Islet of Langerhans (tissue), 1 donor: Measurements from ENCODE around the gene GET4.
"Not testable (repeated sequence)": the region's sequence is repeated elsewhere in the genome, so short reads cannot be mapped to it uniquely, and the experiment has no call there.

Source experiments
- FAIRE-seq: peaks from one replicate; lab custom pipeline; 2011; peaks lifted over from hg19 to GRCh38; lab: Jason Lieb, UNC

The GET4 gene

DNA sequence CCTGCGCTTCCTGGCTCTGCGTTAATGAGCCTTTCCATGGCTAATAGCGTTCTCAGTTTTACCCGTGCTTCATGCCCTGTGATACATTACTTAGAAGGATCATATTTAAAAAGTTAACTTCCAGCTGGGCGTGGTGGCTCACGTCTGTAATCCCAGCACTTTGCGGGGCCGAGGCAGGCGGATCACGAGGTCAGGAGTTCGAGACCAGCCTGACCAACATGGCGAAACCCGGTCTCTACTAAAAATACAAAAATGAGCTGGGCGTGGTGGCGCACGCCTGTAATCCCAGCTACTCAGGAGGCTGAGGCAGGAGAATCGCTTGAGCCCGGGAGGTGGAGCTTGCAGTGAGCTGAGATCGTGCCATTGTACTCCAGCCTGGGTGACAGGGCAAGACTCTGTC is 3.7 kb upstream of the GET4 start:
- not testable (repeated sequence) for FAIRE-seq

DNA sequence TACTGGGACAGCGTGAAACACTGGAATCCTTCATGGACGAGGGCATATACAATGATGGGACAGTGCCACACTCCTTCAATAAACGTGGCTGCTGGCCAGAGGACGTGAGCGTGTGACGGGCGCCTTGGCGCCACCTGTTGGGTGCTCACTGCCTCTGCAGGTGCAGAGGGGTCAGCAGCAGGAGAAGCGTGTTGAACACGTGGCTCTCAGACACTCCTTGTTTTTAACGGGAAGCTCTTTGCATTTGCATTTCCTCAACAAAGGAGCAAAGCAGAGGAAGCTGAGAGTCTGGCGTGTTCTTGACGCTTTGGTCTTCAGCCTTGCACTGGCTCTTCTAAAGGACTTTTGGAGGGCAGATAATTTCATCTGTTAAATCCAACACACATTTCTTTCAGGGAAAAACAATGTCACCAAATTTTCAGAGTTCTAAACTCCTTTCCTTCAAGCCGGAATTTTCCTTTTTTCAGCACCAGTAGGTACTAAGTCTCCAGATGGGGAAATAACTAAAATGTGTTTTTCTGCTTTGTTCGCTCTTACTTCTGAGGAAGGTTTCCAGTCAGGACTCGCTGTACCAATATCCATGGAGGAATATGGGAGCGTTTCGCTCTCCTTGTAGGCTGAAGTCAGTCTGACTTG is 2.9 kb upstream of the GET4 start:
- no peak for FAIRE-seq

DNA sequence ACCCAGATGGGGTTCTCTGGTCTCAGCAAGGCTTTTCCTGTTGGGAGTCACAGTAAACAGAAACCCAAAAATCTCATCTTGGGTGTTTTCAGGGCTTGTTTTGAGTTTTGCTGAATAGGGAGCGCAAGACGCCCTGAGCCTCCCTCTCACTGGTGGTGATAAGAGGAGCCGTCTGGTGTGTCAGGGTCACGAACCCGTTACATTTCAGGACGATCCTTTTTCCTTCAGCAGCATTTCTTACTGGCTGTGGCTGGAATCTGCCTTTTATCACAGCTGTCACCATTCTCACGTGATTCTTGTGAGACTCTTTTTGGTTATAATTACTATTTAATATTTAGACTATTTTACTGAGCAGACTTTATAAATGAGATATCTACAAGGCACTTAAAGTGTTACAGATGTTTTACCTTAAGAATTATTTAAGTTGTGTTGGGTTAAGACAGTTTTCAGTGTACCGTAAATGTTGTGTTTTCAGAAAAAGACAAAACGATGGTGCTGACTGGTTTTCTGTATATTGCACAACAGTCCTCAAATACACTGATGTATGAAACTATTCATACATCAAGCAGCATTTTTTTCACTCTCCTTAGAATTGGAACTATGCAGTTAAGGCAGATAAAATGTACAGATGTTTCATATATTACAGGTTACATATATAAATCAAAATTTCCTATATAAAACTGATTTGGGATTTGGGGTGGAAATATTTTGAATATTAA is 2.2 kb upstream of the GET4 start:
- no peak for FAIRE-seq

DNA sequence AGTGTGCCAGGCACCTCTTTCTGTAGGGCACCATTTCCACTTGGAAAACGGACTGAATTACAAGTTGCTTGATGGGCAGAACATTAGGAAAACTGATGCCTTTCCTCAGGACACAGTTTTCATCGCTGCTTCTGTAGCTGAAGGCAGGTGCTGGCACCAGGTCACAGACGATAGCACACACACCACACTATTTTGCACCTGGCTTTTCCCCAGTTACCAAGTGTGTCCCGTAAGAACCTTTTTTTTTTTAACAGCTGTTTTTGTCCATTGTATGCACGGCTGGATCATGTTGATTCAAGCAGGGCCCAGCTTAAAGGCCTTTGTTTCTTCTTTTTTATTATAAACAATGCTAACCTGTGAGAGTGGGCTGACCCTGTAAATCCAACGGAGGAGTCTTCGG is 1.3 kb upstream of the GET4 start:
- no peak for FAIRE-seq

DNA sequence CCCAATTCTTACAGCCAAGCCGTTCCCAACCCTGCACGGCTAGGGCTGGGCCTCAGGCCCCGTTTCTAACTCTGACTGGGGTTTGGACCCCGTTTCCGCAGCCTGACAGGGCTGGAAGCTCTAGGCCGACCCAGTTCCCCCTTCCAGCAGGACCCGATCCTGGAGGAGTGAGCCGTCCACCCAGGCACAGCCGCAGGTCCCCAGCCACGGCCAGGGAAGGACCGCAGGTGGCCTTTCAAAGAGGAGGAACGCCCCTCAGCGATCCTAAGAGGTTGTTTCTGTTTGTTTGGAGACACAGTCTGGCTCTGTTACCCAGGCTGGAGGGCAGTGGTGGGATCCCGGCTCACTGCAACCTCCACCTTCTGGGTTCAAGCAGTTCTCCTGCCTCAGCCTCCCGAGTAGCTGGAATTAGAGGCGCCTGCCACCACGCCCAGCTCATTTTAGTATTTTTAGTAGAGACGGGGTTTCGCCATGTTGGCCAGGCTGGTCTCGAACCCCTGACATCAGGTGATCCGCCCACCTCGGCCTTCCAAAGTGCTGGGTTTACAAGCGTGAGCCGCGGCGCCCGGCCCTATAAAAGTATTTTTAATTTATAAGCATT is 778 bp upstream of the GET4 start:
- FAIRE-seq, result no peak

DNA sequence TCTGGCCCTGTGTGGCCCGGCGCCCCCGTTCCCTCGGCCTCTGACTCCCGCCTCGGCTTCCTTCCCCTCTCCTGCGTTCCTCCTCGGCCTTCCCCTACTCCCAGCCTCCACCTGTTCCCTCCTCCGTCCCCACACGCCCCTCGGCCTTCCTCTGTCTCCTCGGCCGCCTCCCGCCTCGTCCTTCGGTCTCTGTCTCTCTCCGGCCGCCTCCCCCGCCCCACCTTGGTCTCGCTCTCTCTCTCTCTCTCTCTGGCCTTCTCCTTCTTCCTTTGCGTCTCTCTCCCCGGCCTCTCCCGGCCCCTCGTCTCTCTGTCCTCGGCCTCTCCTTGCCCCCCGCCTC is 588 bp downstream of the GET4 start:
- no peak for FAIRE-seq

DNA sequence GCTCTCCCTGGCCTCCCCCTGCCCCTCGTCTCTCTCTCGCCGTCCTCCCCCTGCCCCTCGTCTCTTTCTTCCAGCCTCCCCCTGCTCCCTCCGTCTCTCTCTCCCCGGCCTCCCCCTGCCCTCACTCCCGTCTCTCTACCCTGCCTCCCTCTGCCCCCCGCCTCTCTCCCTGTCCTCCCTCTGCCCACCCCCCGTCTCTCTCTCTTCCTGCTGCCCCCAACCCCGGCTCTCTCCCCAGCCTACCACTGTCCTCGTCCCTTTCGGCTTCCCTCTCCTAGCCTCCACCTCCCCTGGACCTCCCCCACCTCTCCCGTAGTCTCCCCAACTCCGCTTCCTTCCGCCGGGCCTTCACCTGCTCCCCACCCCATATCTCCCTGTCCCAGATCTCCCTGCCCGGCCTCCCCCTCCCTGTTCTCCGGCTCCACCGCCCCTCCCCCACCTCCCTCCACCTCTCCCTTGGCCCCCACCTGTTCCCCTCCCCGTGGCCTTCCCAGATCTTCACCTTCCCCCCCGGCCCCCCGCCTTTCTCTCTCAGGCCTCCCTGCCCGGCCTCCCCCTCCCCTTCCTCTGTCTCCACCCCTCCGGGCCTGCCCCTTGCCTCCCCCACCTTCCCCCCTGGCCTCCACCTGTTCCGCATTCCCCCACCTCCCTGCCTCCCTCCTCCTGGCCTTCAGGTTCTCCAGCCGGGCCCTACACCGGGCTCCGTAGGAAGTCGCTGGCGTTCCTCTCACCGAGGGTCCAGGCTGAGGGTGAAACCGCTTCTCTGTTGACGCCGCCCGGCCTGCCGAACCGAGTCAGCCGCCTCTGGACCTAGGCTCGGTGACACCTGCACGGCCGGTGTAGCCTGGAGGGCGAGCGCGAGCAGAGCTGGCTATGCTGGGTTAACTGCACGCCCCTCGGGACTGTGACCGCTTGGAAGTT is 1.2 kb downstream of the GET4 start:
- no peak for FAIRE-seq

DNA sequence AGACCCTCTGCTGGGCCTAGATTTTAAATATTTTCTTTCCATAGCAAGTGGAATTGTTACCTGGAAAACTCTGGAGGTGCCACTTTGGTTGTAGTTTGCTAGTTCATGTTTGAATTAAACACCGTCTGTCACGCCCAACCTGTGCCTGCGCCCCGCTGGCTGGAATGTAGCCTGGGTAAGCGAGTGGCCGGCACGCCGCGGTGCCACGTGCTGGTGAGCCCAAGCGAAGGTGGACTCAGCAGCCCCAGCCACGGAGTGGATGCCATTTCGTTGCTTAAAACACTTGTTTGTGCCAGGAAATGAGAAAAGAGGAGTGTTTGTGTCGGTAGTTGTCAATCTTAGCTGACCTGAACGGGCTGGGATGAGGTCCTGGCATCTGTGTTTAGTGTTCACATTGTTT is 2.7 kb downstream of the GET4 start:
- no peak for FAIRE-seq

DNA sequence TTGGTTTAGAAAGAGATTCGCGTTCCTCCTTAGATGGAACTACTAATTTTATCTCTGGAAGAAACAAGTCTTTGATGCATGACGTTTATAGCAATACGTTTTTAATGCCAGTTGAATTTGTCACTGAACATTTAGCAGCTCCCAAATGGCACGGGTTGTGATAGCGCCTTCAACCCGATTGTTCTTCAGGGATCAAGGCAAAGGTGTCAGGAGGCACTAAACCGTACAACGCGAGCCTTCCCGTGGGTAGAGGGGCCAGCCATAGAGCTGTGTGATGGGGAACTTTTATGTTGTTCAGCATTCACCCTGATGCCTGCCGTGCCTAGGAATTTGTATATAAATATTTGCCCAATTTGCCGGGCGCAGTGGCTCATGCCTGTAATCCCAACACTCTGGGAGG is 3.4 kb downstream of the GET4 start:
- no peak for FAIRE-seq

DNA sequence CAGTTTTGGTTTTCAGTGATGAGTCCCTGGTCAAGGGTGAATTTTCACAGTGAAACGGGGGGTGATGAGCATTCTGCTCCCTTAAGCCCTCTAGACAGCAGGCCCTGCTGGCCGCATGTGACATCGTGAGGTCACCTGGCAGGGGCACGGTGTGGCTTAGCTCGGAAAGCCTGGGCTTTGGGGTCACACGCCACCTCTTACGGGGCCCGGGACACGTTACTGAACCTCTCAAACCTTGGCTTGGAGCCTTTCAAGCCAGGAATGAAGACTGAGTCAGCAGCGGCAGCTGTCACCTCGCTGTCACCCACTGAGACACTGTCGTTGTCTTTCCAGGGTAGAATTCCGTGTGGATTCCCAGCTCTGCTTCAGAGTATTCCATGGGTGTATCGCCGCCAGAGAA is 4.1 kb downstream of the GET4 start:
- no peak for FAIRE-seq

DNA sequence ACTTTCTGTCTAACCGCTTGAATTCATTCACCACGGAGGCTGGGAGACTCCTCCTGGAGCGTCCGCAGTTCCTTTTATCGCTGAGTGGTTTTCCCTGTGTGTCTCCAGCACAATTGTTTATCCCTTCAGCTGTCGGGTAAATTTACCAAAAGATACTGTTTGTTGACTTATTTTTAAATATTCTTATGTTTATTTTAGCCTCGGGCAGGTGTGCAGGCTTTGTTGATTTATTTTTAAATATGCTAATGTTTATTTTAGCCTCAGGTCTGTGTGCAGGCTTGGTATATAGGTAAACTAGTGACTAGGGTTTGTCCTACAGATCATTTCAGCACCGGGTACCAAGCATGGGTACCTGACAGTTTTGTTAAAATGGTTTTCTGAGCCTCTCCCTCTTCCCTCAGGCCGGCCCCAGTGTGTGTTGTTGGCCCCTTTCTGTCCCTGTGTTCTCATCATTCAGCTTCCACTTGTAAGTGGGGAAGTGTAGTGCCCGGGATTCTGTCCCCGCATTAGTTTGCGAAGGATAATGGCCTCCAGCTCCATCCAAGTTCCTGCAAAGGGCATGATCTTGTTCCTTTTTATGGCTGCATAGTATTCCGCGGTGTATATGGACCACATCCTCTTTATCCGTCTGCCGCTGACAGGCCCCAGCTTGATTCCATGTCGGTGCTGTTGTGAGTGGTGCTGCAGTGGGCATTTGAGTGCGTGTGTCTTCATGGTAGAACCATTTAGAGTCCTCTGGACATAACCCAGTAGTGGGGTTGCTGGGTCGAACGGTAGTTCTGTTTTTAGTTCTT is 5.3 kb downstream of the GET4 start:
- no peak for FAIRE-seq

DNA sequence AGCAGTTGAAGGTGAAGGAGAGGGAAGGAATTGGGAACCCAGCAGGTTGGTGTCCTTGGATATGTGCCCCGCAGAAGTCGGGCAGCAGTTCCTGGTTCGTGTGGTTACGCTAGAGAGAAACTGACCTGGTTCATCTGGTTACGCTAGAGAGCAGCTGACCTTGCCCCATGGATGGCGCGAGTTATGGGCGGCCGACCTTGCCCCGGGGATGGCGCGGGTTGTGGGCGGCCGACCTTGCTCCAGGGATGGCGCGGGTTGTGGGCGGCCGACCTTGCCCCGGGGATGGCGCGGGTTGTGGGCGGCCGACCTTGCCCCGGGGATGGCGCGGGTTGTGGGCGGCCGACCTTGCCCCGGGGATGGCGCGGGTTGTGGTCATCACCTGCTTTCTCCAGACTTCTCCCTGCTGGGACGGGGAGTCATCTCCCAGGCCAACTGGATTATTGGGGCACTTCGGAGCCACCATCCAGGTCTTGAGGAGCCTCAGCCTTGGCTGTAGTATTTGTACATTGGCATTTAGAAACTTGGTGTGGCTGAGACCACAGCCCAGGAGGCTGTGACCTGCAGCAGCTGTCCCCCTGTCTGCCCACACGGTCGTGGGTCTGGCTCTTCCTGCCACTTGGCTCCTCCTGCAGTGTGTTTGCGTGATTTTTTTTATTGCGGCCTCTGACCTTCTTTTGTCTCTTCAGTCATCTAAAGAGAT is 6.1 kb downstream of the GET4 start:
- no peak for FAIRE-seq

DNA sequence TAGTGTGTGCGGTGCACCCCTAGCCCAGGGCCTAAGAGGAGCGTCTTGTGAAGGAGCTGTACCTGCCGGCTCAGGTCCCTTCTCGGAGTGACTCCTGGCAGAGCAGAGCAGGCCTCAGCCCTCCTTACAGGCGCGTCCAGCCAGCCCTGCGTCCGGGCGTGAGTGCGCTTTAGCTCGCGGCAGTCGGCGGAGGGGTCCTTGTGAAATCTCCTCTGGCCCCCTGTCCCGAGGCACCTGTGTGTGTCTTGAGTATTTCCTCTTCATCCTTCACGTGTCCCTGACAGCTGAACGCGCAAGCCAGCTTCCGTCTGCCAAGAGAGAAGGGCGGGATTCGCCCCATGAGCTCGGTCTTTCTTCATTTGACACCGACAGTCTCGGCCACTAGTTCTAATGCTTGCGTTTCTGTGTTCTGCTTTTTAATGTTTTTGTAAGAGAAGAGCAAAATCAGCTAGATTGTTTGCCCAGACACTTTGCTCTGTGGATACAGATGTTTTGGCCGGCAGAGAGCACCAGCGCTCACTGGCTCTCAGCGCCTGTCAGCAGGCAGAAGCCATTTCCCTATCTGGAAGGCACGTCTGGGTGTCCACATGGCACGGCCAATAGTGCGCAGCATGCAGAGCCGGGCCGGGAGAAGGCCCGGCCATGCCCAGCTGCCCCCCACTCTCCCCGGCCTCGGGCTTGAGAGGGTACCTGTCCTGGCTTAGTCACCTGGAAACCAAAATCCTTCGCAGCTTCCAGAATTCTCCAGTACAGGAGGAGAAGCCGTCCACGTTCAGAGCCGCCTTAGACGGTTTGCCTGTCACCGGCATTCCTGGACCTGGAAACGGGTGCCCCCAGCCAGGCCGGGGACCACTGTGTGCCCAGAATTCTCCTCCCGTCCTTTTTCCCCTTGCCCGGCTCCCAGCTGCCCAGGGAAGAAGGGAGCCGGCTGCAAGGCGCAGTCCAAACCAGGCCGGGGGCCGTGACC is 7.0 kb downstream of the GET4 start:
- FAIRE-seq, result no peak

DNA sequence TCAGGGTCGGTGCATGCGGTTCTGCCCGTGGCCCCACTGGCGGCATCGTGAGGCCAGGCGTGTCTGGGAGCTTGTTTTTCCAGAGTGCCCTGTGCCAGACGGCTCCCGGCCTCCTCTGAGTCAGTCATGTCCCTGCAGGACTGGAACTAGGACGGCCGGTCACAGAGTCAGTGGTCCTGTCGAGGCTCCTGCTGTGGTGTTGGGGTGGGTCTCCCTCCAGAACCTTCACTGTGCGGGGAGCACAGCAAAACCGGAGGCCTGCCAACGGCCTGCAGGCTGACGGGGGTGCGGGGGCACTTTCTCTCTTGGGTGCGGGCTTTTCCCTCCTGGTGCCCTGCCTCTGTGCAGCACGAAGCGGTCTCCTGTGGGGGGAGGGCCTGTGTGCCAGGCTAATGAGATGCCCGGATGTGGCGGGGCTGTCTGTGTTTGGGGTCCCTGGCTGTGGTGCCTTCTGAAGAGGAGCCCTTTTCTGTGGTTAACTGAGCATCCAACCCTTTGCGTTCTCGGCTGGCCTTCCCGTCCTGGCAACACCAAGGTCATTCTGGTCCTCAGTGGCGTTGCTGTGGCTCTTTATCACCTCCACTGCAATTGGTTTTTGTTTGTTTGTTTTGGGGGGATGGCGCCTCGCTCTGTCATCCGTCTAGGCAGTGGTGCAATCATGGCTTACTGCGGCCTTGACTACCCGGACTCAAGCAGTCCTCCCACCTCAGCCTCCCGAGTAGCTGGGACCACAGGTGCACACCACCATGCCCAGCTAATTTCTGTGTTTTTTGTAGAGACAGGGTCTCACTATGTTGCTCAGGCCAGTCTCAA is 8.0 kb downstream of the GET4 start:
- FAIRE-seq, result no peak

DNA sequence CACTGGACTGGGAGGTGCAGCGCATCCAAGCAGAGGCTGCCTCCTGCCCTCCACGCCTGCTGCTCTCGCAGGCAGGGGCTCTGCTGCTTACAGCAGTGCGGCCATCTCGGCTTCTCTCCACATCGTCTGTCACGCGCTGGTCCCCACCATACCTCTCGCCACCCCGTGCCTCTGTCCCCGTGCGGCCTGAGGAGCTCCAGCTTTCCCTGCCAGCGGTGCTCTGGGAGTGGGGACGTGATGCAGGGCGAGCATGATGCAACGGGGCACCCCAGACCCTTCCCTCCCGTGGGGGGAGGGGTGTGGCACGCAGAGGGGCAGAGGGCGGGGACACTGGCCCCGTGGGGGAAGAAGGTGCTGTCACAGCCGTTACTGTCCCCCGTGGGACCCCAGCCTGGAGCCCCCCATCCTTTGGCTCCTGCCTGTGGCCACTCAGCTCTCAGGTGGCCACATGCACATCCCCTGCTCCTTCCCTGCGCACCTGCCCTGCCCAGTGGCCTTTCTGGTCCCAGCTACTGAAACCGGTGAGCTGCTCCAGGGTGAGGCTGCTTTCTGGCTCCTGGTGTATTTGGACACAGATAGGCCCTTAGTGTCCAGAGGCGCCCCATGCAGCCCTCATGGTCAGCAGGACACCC is 9.0 kb downstream of the GET4 start:
- FAIRE-seq, result no peak

DNA sequence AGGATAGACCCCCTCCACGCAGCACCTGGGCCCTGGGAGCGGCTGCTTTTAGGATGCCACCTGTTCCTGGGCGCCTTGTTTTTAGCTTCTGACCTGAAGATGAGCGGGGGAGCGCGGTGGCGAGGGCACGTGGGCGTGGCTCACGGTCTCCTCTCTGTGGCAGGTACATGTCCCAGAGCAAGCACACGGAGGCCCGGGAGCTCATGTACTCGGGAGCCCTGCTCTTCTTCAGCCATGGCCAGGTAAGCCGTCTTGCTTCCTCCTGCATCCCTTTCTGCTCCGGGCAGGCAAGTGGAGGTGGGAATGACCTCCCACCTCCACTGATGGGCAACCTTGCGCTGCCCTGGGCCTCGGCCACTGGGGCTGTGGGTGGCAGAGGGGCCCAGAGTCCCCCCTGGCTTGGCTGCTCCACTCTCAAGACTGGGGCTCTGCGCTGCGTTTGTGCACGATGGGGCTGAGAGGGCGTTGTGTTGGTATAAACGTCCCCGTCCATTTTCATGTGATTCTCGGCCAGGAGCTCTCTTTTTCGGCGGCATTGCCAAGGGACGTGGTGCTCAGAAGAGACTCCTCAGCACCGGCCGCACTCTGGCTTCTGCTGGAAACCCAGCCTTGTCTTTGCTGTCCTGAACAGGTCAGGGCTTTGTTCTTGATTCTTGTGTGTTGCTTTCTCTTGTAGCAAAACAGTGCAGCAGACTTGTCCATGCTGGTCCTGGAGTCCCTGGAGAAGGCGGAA is 9.7 kb downstream of the GET4 start:
- FAIRE-seq, result no peak

DNA sequence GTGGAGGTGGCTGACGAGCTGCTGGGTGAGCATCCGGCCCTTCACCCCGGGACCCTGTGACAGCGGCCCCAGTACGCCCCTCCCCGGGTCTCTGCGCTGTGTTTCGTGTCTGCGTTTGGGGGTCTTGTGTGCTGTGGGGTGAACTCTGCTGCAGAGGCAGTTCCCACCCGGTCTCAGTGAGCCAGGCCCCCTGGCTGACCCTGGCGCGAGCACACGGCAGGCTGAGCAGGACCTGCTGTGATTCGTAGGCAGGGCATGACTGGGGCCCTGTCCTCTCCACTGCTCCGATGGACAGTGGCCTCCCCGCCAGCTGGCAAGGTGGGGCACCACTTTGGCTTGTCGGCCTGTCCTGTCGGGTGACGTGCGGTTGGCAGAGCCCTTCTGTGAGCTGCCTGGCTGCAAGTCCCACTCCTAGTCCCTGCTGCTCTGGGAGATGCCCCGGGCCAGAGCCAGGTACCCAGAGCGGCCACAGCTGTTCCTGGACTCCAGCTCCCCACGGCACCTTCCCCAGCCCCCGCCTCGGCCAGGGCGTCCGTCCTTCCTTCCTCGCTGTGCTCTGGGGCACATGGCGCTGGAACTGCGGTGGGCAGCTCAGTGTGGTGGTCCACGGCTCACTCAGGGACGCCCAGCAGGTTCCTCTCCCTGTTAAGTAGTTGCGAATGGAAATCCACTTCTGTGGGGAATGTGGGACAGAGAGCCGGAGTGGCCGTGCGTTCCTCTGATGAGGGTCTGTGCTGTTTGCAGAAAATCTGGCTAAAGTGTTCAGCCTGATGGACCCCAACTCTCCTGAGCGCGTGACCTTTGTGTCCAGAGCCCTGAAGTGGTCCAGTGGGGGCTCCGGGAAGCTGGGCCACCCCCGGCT is 10.5 kb downstream of the GET4 start:
- no peak for FAIRE-seq
